Measurements from ENCODE around the gene JMJD1C. TPM values are rescaled to one million over a fixed set of nuclear protein-coding genes. Genes with fewer than 3 reads are reported as not detected.
A peak's percentile ranks its signal among the peaks of the same experiment; 100 is the strongest.

Gene JMJD1C
- total RNA-seq, 4 donors from 2014 or later = 76.2 to 150 (median 101) TPM

DNA sequence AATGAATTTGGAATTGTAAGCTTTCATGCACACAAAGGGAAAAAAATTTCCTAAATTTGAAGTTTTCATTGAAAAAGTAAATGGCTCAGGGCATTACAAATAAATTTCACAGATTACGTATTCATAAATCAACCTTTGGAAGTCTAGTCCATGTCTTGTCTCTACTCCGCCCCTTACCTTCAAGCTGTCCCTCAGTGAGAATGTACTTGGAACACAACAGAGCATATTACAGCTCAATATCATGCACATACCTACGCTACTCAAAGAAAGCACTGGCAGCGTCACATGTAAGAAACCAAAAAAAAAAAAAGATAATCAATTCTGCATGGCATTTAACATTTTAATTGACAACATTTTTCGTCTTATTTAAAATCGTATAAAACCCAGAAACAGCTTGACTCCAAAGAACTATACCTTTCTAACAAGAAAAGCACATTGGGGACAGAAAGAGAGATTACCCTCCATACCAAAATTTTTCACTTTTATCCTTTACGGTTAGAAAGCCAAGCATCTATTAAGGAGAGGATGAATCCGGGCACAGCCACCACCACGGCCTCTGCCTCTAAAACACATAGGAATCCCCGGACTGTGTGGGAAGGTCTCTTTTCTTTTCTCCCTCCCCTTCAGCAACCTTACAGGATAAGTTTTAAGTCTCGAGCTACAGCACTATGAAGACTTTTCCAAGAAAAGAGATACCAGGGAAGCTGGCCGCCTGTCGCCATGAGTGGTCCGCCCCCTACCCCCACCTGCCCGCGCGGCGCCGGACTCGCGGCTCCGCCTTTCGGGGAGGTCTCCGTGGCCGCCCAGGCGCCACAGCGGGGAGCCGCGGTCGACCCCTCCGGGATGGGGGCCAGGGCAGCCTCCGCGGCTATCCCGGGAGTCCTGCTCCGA, 1.1 kb downstream of the JMJD1C start:
- Histone ChIP-seq H3K27ac (peak overlapping the region; percentile 78 to 92 (median 90)), H3K4me1 (peaks cover 0 to 38% (median 4%) of the 10 kb centered on the region in 3 donors), H3K9me3 (no peaks in the 10 kb centered on the region), H3K36me3 (no peaks in the 10 kb centered on the region), H3K4me3 (peak overlapping the region; percentile 76 to 79), H3K27me3 (no peaks in the 10 kb centered on the region)
- no peak for ATAC-seq
- no peak for TF ChIP-seq POLR2A (IDR thresholded peaks at IDR 0.05)
- TF ChIP-seq EP300 (IDR thresholded peaks at IDR 0.05) = no peak
- TF ChIP-seq, protein P1, sequence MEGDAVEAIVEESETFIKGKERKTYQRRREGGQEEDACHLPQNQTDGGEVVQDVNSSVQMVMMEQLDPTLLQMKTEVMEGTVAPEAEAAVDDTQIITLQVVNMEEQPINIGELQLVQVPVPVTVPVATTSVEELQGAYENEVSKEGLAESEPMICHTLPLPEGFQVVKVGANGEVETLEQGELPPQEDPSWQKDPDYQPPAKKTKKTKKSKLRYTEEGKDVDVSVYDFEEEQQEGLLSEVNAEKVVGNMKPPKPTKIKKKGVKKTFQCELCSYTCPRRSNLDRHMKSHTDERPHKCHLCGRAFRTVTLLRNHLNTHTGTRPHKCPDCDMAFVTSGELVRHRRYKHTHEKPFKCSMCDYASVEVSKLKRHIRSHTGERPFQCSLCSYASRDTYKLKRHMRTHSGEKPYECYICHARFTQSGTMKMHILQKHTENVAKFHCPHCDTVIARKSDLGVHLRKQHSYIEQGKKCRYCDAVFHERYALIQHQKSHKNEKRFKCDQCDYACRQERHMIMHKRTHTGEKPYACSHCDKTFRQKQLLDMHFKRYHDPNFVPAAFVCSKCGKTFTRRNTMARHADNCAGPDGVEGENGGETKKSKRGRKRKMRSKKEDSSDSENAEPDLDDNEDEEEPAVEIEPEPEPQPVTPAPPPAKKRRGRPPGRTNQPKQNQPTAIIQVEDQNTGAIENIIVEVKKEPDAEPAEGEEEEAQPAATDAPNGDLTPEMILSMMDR (IDR thresholded peaks at IDR 0.05) = no peak
- TF ChIP-seq POLR2AphosphoS5 (IDR thresholded peaks at IDR 0.05) = no peak
- 14 to 15% methylated on average over 10 to 11 of the region's 35 CpGs for WGBS, 2 donors (ENCODE audit: low coverage in 1 of 2)

DNA sequence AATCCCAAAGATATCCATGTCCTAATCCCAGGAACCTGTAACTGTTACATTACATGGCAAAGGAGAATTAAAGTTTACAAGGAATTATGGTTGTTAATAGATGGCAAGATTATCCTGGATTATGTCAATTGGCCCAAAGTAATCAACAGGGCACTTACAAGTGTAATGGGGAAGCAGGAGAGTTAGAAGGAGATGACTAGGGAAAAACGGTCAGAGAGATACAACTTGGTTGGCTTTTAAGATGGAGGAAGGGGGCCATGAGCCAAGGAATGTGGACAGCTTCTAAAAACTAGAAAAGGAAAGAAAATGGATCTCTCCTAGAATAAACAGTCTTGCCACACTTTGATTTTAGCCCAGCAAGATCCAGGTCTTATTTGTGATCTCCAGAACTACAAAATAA, 3.3 kb downstream of the JMJD1C start:
- H3K9me3 ChIP-seq = no peaks in the 10 kb centered on the region
- TF ChIP-seq POLR2A (IDR thresholded peaks at IDR 0.05) (no peak), POLR2AphosphoS5 (IDR thresholded peaks at IDR 0.05) (no peak), EP300 (IDR thresholded peaks at IDR 0.05) (no peak)
- TF ChIP-seq, protein P1 (IDR thresholded peaks at IDR 0.05) = no peak
- WGBS, 2 donors (ENCODE audit: low coverage in 1 of 2) = 57 to 81% methylated on average over 1 of the region's 1 CpG
- peaks cover 0 to 37% (median 4%) of the 10 kb centered on the region in 3 donors for H3K4me1 ChIP-seq
- H3K36me3 ChIP-seq = no peaks in the 10 kb centered on the region
- H3K27me3 ChIP-seq = no peaks in the 10 kb centered on the region
- H3K4me3 ChIP-seq = no peak overlapping the region
- no peak overlapping the region for H3K27ac ChIP-seq
- no peak for ATAC-seq

DNA sequence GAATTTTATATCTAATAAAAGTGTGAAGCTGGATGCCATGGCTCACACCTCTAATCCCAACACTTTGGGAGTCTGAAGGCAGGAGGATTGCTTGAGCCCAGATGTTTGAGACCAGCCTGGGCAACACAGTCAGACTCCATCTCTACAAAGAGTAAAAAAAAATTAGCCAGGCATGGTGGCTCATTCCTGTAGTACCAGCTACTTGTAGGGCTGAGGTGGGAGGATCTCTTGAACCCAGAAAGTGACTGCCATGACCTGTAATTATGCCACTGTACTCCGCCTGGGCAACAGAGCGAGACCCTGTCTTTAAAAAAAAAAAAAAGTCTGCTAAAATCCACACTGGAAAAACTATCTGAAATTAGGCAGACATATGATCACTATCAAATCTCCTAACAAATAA, 7.6 kb downstream of the JMJD1C start:
- ATAC-seq = no peak
- TF ChIP-seq, protein P1 (IDR thresholded peaks at IDR 0.05) = no peak
- TF ChIP-seq POLR2A (IDR thresholded peaks at IDR 0.05) = no peak
- TF ChIP-seq POLR2AphosphoS5 (IDR thresholded peaks at IDR 0.05) = no peak
- TF ChIP-seq EP300 (IDR thresholded peaks at IDR 0.05) = no peak
- H3K27ac ChIP-seq = no peak overlapping the region
- H3K36me3 ChIP-seq = no peaks in the 10 kb centered on the region
- 87 to 100% methylated on average over 2 of the region's 2 CpGs for WGBS, 2 donors (ENCODE audit: low coverage in 1 of 2)
- H3K4me3 ChIP-seq = no peak overlapping the region
- no peaks in the 10 kb centered on the region for H3K9me3 ChIP-seq
- no peaks in the 10 kb centered on the region for H3K27me3 ChIP-seq
- H3K4me1 ChIP-seq = peaks cover 0 to 22% (median 3%) of the 10 kb centered on the region in 3 donors

DNA sequence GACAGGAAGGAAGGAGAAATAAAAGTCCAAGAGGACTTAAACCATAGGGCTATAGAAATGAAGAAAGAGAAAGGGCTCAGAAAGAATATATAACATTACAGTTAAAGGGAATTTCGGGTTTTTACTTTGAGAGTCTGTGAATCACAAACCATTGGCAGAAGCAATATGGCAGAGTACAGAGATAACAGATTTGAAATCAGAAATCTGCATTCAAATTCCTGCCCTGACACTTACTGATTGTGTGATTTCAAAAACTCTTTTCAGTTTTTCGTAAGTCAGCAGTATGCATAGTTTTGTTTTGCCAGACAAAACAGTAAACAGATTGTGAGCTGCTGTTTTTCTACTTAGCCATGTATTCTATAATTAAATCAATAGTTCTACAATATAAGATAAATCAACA, 8.2 kb downstream of the JMJD1C start:
- no peak overlapping the region for H3K27ac ChIP-seq
- TF ChIP-seq EP300 (IDR thresholded peaks at IDR 0.05) = no peak
- TF ChIP-seq POLR2AphosphoS5 (IDR thresholded peaks at IDR 0.05) = no peak
- TF ChIP-seq, protein P1 (IDR thresholded peaks at IDR 0.05) = no peak
- no peak for TF ChIP-seq POLR2A (IDR thresholded peaks at IDR 0.05)
- no peak overlapping the region for H3K4me3 ChIP-seq
- H3K9me3 ChIP-seq = no peaks in the 10 kb centered on the region
- H3K36me3 ChIP-seq = no peaks in the 10 kb centered on the region
- ATAC-seq = no peak
- H3K27me3 ChIP-seq = no peaks in the 10 kb centered on the region
- 79 to 82% methylated on average over 2 of the region's 2 CpGs for WGBS, 2 donors (ENCODE audit: low coverage in 1 of 2)
- peaks cover 0 to 18% (median 3%) of the 10 kb centered on the region in 3 donors for H3K4me1 ChIP-seq
